Cardiac muscle cell (in vitro differentiated cells and primary cell): ENCODE measurements around the gene RNF38. TPM values are rescaled to one million over a fixed set of nuclear protein-coding genes. Genes with fewer than 3 reads are reported as not detected.

Experiments
- DNase-seq, 2 donors: peaks; one replicate each; pipeline versions ENCODE4 v3.0.0 to v3.0.0-alpha.2; 2010 to 2017; ENCODE audit warnings: low read depth in 1 of 2, low spot score in 1 of 2
- H3K27ac ChIP-seq: fragments of 200-600 bp; sonication (generic); 2 replicates; pipeline ENCODE4 v1.5.1; 2016
- H3K27me3 ChIP-seq: fragments of 200-600 bp; sonication (generic); 2 replicates; pipeline ENCODE4 v1.6.0; 2016; ENCODE audit warnings: control low read depth
- H3K36me3 ChIP-seq: fragments of 200-600 bp; sonication (generic); 2 replicates; pipeline ENCODE4 v1.5.1; 2016; ENCODE audit warnings: control low read depth
- H3K4me1 ChIP-seq: fragments of 200-600 bp; sonication (generic); 2 replicates; pipeline ENCODE4 v1.8.1; 2017; ENCODE audit warnings: low read depth, mild to moderate bottlenecking, mixed run types
- H3K4me3 ChIP-seq: fragments of 200-600 bp; sonication (generic); 2 replicates; pipeline ENCODE4 v1.5.1; 2016; ENCODE audit warnings: mild to moderate bottlenecking
- H3K9me3 ChIP-seq: fragments of 200-600 bp; sonication (generic); 2 replicates; pipeline ENCODE4 v1.5.1; 2017; ENCODE audit warnings: low read depth, mild to moderate bottlenecking, control low read depth
- polyA plus RNA-seq: library from polyadenylated mRNA; unstranded; fragments of >200 nt; fragmentation: Nextera tagmentation; extraction: Ambion mirVana; gene quantifications from 2 replicates; pipeline ENCODE4 v1.2.1, GENCODE V29; 2016
- total RNA-seq: library from RNA; depleted of rRNA; stranded (reverse); fragments of >200 nt; gene quantifications from 2 replicates; pipeline ENCODE4 v1.2.3, GENCODE V29; 2016
- TF ChIP-seq, protein P1 (sequence below): IDR thresholded peaks from 2 replicates; pipeline ENCODE4 v1.5.1; 2012; ENCODE audit warnings: low read depth, mild to moderate bottlenecking, low read length

RNF38 gene
- total and polyA plus RNA-seq, 2 experiments from 2014 or later: 20.1 to 26.3 TPM

DNA sequence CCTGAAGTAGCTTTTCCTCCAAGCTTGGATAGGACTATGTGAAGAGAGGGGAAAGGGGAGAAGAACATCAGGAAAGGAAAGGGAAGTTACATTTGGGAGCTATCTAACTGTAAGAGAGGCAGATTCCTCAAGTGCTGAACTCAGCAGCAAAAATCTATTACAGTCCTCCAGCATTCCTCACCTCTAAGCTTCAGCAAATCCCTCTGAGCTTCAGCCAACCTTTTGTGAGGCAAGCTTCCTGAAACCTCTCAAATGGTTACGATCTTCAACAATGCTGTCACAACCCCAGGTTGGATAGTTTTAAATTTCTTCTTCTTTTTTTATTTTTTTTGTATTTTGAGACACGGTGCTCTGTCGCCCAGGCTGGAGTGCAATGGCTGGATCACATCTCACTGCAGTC is 2.5 kb upstream of the RNF38 start:
- H3K27ac ChIP-seq: peak overlapping the region; percentile 97

DNA sequence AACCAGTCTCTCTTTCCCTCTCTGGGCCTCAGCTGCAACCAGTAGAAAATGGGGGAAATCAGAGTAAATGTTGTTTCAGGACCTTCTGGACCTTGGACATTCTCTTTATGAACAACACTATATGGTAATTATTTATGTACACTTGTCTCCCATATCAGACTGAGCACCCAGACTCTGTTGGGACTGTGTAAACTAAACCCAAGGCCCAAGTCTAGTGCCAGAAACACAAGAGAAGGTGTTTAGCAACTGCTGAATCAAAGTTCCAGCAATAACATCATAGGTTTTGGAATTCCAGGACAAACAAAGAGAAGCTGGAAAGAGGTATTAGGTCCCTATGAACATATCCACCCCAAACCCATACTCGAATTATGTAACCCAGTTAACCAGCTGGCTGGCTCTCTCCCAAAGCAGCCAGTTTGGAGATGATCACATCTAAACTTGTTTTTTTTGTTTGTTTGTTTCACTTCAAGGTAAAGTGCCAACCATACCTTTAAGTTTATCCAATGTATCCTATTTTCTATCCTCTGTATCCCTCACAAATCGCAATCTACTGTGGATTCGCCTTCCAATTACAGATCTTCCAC is 1.9 kb upstream of the RNF38 start:
- Histone ChIP-seq H3K27ac (peak overlapping the region; percentile 97), H3K36me3 (no peaks in the 10 kb centered on the region), H3K4me3 (no peak overlapping the region), H3K27me3 (no peaks in the 10 kb centered on the region), H3K9me3 (no peaks in the 10 kb centered on the region), H3K4me1 (peaks cover 11% of the 10 kb centered on the region)
- DNase-seq: no peak
- TF ChIP-seq, protein P1, sequence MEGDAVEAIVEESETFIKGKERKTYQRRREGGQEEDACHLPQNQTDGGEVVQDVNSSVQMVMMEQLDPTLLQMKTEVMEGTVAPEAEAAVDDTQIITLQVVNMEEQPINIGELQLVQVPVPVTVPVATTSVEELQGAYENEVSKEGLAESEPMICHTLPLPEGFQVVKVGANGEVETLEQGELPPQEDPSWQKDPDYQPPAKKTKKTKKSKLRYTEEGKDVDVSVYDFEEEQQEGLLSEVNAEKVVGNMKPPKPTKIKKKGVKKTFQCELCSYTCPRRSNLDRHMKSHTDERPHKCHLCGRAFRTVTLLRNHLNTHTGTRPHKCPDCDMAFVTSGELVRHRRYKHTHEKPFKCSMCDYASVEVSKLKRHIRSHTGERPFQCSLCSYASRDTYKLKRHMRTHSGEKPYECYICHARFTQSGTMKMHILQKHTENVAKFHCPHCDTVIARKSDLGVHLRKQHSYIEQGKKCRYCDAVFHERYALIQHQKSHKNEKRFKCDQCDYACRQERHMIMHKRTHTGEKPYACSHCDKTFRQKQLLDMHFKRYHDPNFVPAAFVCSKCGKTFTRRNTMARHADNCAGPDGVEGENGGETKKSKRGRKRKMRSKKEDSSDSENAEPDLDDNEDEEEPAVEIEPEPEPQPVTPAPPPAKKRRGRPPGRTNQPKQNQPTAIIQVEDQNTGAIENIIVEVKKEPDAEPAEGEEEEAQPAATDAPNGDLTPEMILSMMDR: no peak

More for the DNA sequence above, 2.5 kb upstream of the RNF38 start:
- TF ChIP-seq, protein P1: no peak
- Histone ChIP-seq H3K27me3 (no peaks in the 10 kb centered on the region), H3K9me3 (no peaks in the 10 kb centered on the region), H3K36me3 (no peaks in the 10 kb centered on the region), H3K4me1 (peaks cover 11% of the 10 kb centered on the region), H3K4me3 (no peak overlapping the region)
- DNase-seq: no peak

- Histone ChIP-seq H3K4me3 (peak overlapping the region; percentile 73), H3K27ac (peak overlapping the region; percentile 97), H3K36me3 (no peaks in the 10 kb centered on the region), H3K9me3 (no peaks in the 10 kb centered on the region), H3K27me3 (no peaks in the 10 kb centered on the region), H3K4me1 (peaks cover 11% of the 10 kb centered on the region)
- TF ChIP-seq, protein P1: no peak
- peak; percentile 83 to 84 for DNase-seq
Measured at GRCh38 chr9:36401164-36401740, 1.2 kb upstream of the RNF38 start.

- no peaks in the 10 kb centered on the region for H3K36me3 ChIP-seq
- peak overlapping the region; percentile 97 for H3K27ac ChIP-seq
- no peaks in the 10 kb centered on the region for H3K9me3 ChIP-seq
- DNase-seq: peak; percentile 90 to 91
- no peaks in the 10 kb centered on the region for H3K27me3 ChIP-seq
- peak overlapping the region; percentile 73 for H3K4me3 ChIP-seq
- peaks cover 11% of the 10 kb centered on the region for H3K4me1 ChIP-seq
- TF ChIP-seq, protein P1: no peak
Measured at GRCh38 chr9:36400332-36401163, 479 bp upstream of the RNF38 start.

- Histone ChIP-seq H3K4me3 (peak overlapping the region; percentile 73), H3K4me1 (peaks cover 11% of the 10 kb centered on the region), H3K27me3 (no peaks in the 10 kb centered on the region), H3K36me3 (no peaks in the 10 kb centered on the region), H3K27ac (no peak overlapping the region), H3K9me3 (no peaks in the 10 kb centered on the region)
- peak in 1 of 2 donors; percentile 17 for DNase-seq
- TF ChIP-seq, protein P1: no peak
Measured at GRCh38 chr9:36398745-36399144, 1.3 kb downstream of the RNF38 start.
